Measurements from ENCODE around the gene ZNF525.
"Not testable (repeated sequence)": the region's sequence is repeated elsewhere in the genome, so short reads cannot be mapped to it uniquely, and the experiment has no call there.

Gene ZNF525

GRCh38 chr19:53395840-53396524, 30.5 kb downstream of the ZNF525 start:
- FAIRE-seq: not testable (repeated sequence)

GRCh38 chr19:53396525-53396868, 31.0 kb downstream of the ZNF525 start:
- FAIRE-seq: no peak

- FAIRE-seq: not testable (repeated sequence)
Measured at GRCh38 chr19:53397918-53398317, 32.4 kb downstream of the ZNF525 start.

GRCh38 chr19:53409505-53410204, 44.1 kb downstream of the ZNF525 start:
- FAIRE-seq: no peak

- not testable (repeated sequence) for FAIRE-seq
Measured at GRCh38 chr19:53420520-53421315, 55.2 kb downstream of the ZNF525 start.

- FAIRE-seq: no peak
Measured at GRCh38 chr19:53422551-53422950, 57.0 kb downstream of the ZNF525 start.

- FAIRE-seq: not testable (repeated sequence)
Measured at GRCh38 chr19:53423074-53423473, 57.6 kb downstream of the ZNF525 start.

GRCh38 chr19:53423680-53424079, 58.2 kb downstream of the ZNF525 start:
- FAIRE-seq: not testable (repeated sequence)

- no peak for FAIRE-seq
Measured at GRCh38 chr19:53424968-53425597, 59.6 kb downstream of the ZNF525 start.

- peak; percentile 92 for FAIRE-seq
Measured at GRCh38 chr19:53431399-53432087, 66.0 kb downstream of the ZNF525 start, which contains the start of gene ZNF761. Gene ZNF761 (plus strand): TSS chr19:53431984. CDS start chr19:53447269, 15,285 bp downstream.

GRCh38 chr19:53432088-53432661, 66.7 kb downstream of the ZNF525 start:
- no peak for FAIRE-seq
